ENCODE measurements around the gene SLC44A5.

DNA sequence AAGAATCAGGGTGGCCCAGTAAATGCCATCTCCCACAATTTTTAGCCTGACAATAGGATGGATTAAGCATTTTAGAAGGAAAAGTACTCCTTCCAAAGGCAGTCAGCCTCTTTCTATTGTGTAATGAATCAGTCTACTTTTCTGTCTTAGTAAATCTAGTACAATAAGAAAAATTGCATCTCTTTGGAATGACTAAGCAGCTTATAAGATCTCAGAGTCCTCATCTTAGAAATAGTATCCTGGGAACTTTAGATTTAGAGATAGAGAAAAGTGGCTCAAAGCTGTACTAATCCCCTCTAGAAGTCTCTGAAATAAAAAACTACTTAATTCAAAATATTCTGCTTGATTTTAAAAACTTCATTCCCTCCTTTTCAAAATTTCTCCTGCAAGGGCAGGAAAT lies 81.4 kb downstream of the SLC44A5 start:
- TF ChIP-seq TAF1 (IDR thresholded peaks at IDR 0.05; ENCODE audit: low read depth), result no peak
- TF ChIP-seq, protein P1, sequence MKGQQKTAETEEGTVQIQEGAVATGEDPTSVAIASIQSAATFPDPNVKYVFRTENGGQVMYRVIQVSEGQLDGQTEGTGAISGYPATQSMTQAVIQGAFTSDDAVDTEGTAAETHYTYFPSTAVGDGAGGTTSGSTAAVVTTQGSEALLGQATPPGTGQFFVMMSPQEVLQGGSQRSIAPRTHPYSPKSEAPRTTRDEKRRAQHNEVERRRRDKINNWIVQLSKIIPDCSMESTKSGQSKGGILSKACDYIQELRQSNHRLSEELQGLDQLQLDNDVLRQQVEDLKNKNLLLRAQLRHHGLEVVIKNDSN (IDR thresholded peaks at IDR 0.05), result no peak
- TF ChIP-seq EP300 (IDR thresholded peaks at IDR 0.05; ENCODE audit: borderline replicate concordance), result no peak
- TF ChIP-seq CEBPB (IDR thresholded peaks at IDR 0.05), result no peak
- TF ChIP-seq CREB1 (IDR thresholded peaks at IDR 0.05; ENCODE audit: low read depth), result no peak
- TF ChIP-seq REST (IDR thresholded peaks at IDR 0.05; ENCODE audit: low read depth), result no peak
- no peak for TF ChIP-seq RAD21 (IDR thresholded peaks at IDR 0.05; ENCODE audit: low read depth)
- TF ChIP-seq YY1 (IDR thresholded peaks at IDR 0.05; ENCODE audit: low read depth), result no peak
- no peak for TF ChIP-seq FOXM1 (IDR thresholded peaks at IDR 0.05; ENCODE audit: borderline replicate concordance, low read depth)

Data from Ishikawa (cell line).